B cell (primary cell): ENCODE results near the gene ZMYND8. TPM values are rescaled to one million over a fixed set of nuclear protein-coding genes. Genes with fewer than 3 reads are reported as not detected.

Experiments used
- ATAC-seq: fragments of 200-7000 bp; cut with Tn5 transposase; one replicate; pipeline ENCODE4 v1.10.0; 2021; ENCODE audit warnings: low read depth, mild to moderate bottlenecking, moderate number of reproducible peaks, moderate library complexity
- CTCF ChIA-PET: fragments of 350-600 bp; sonication (Branson Sonifier 250); formaldehyde crosslinking; loops from one replicate; lab custom pipeline; 2021; ENCODE audit warnings: antibody characterized with exemption, inconsistent platforms; lab: Charles Lee
- POLR2A ChIA-PET: fragments of 350-600 bp; sonication (Branson Sonifier 250); formaldehyde crosslinking; loops from one replicate; lab custom pipeline; 2021; ENCODE audit warnings: antibody characterized with exemption; lab: Charles Lee
- DNase-seq: peaks from one replicate; pipeline ENCODE4 v3.0.0; 2013
- H2AFZ ChIP-seq: 2 replicates; pipeline ENCODE4 v1.6.1; 2012; ENCODE audit warnings: mild to moderate bottlenecking, low read depth, low read length; ENCODE audit not compliant: insufficient read depth, poor library complexity, severe bottlenecking
- H3K27ac ChIP-seq, 2 donors: 1 replicate in 1 of 2; 2 replicates in 1 of 2; pipeline ENCODE4 v1.5.1; 2012 to 2013; ENCODE audit warnings: low read length in 2 of 2, mild to moderate bottlenecking in 2 of 2, moderate library complexity in 1 of 2
- H3K27me3 ChIP-seq, 4 experiments: fragments of 200-600 bp in 1 of 4; sonication (generic) in 1 of 4; replicated peaks in 1 of 4; 1 replicate in 2 of 4; 2 replicates in 2 of 4; pipeline versions ENCODE4 v1.6.1 to v1.7.0; 2013 to 2016; ENCODE audit warnings: low read length in 3 of 4, mild to moderate bottlenecking in 2 of 4, mixed read lengths in 1 of 4, moderate library complexity in 1 of 4; ENCODE audit not compliant: insufficient read depth in 4 of 4, control insufficient read depth in 3 of 4; ENCODE audit errors: control extremely low read depth in 1 of 4
- H3K36me3 ChIP-seq, 2 experiments: replicated peaks in 1 of 2; 1 replicate in 1 of 2; 2 replicates in 1 of 2; pipeline versions ENCODE4 v1.6.1 to v1.7.1; 2013; ENCODE audit warnings: low read length in 1 of 2; ENCODE audit not compliant: insufficient read depth in 2 of 2, control insufficient read depth in 1 of 2; ENCODE audit errors: control extremely low read depth in 1 of 2, extremely low read depth in 1 of 2
- H3K4me1 ChIP-seq, 2 donors: fragments of 200-600 bp in 1 of 2; sonication (generic) in 1 of 2; 1 replicate in 1 of 2; 2 replicates in 1 of 2; pipeline versions ENCODE4 v1.5.1 to v1.6.1; 2013 to 2017; ENCODE audit warnings: low read length in 2 of 2; ENCODE audit not compliant: control insufficient read depth in 2 of 2, insufficient read depth in 2 of 2
- H3K4me2 ChIP-seq: replicated peaks from 2 replicates; pipeline ENCODE3; 2012; ENCODE audit warnings: mild to moderate bottlenecking, low read depth, low read length; ENCODE audit not compliant: poor library complexity, severe bottlenecking
- H3K4me3 ChIP-seq, 5 experiments: fragments of 200-600 bp in 1 of 5; sonication (generic) in 1 of 5; 1 replicate in 3 of 5; 2 replicates in 2 of 5; pipeline versions ENCODE4 v1.5.1 to v1.7.0; 2011 to 2016; ENCODE audit warnings: low read length in 4 of 5, mild to moderate bottlenecking in 4 of 5, low read depth in 2 of 5, control low read depth in 1 of 5, moderate library complexity in 1 of 5; ENCODE audit not compliant: insufficient read depth in 1 of 5; ENCODE audit errors: control extremely low read depth in 1 of 5, extremely low read depth in 1 of 5
- H3K79me2 ChIP-seq: fragments of 200-600 bp; sonication (generic); one replicate; pipeline ENCODE4 v1.6.0; 2016; ENCODE audit warnings: low read length; ENCODE audit not compliant: control insufficient read depth, insufficient read depth
- H3K9ac ChIP-seq: fragments of 200-600 bp; sonication (generic); 2 replicates; pipeline ENCODE4 v1.6.1; 2017; ENCODE audit warnings: mild to moderate bottlenecking, low read length, moderate library complexity
- H3K9me3 ChIP-seq, 3 donors: one replicate each; pipeline versions ENCODE4 v1.6.1 to v1.7.1; 2013; ENCODE audit warnings: low read length in 2 of 3; ENCODE audit not compliant: control insufficient read depth in 2 of 3, insufficient read depth in 1 of 3; ENCODE audit errors: control extremely low read depth in 1 of 3
- H4K20me1 ChIP-seq: 2 replicates; pipeline ENCODE4 v1.6.0; 2012; ENCODE audit warnings: mild to moderate bottlenecking, low read length; ENCODE audit not compliant: insufficient read depth, control insufficient read depth, poor library complexity, severe bottlenecking
- H3K27ac Mint-ChIP-seq: one replicate; pipeline ENCODE4 v1.8.0; 2021; ENCODE audit warnings: mixed read lengths
- H3K27me3 Mint-ChIP-seq: one replicate; pipeline ENCODE4 v1.8.0; 2021; ENCODE audit warnings: mixed read lengths
- H3K4me1 Mint-ChIP-seq: one replicate; pipeline ENCODE4 v1.8.0; 2021; ENCODE audit warnings: mixed read lengths
- H3K4me3 Mint-ChIP-seq: one replicate; pipeline ENCODE4 v1.8.0; 2021; ENCODE audit warnings: mixed read lengths
- H3K9me3 Mint-ChIP-seq: one replicate; pipeline ENCODE4 v1.8.0; 2022; ENCODE audit warnings: mixed read lengths; ENCODE audit not compliant: insufficient read depth
- EZH2 ChIP-seq: IDR thresholded peaks from 2 replicates; pipeline ENCODE4 v1.6.1; 2012; ENCODE audit warnings: borderline replicate concordance, low read depth, mild to moderate bottlenecking, moderate library complexity, low read length; ENCODE audit not compliant: insufficient read depth, poor library complexity, severe bottlenecking
- WGBS: methylation state at CpG from one replicate; pipeline ENCODE4 v1.1.5; 2013; ENCODE audit warnings: missing lambda C conversion rate; ENCODE audit not compliant: insufficient coverage; 5-methylcytosine and 5-hydroxymethylcytosine counted together
- intact Hi-C: fragments of 100-400 bp; cut with micrococcal nuclease; formaldehyde crosslinking; loops from one replicate; pipeline ENCODE4 v1.10.0; 2022
- polyA plus RNA-seq: library from polyadenylated mRNA; depleted of rRNA; stranded (reverse); fragments of >200 nt; gene quantifications from 2 replicates; pipeline ENCODE4 v1.2.3, GENCODE V29; 2012
- total RNA-seq, 2 donors: library from RNA; stranded (reverse); fragments of 120-200 nt in 1 of 2; gene quantifications; 1 replicate in 1 of 2; 2 replicates in 1 of 2; pipeline versions ENCODE4 v1.2.3 to v1.2.4, GENCODE V29; 2013 to 2022
- TF ChIP-seq, protein P1 (sequence below): fragments of 200-600 bp; IDR thresholded peaks from one replicate; pipeline ENCODE4 v1.8.0; 2022; ENCODE audit warnings: antibody characterized with exemption, mild to moderate bottlenecking

The ZMYND8 gene
- total and polyA plus RNA-seq, 2 donors (not counting 1 experiment from before 2014, with no cell fraction given): 20.3 to 67.2 TPM

DNA sequence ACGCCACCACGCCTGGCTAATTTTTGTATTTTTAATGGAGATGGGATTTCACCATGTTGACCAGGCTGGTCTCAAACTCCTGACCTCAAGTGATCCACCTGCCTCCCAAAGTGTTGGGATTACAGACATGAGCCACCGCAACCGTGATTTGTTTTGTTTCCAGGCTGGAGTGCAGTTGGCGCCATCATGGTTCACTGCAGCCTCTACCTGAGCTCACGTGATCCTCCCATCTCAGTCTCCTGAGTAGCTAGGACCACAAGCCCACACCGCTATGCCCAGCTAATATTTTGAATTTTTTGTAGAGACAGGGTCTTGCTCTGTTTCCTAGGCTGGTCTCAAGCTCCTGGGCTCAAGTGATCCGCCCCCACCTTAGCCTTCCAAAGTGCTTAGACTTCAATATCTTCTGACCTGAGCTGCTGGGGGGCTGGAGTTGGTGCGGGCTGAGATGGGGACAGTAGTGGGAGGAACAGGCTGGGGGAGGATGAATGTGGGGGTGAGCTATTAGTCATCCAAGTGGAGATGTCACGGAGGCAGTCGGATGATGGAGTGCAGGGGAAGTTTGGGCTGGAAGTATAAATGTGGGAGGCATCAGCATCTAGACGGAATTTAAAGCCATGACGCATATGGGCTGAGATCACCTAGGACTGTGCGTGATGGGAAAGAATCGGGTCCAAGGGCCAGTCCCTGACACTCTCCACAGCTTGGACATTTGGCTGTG, 23.1 kb upstream of the ZMYND8 start:
- no peak for TF ChIP-seq EZH2
- TF ChIP-seq, protein P1, sequence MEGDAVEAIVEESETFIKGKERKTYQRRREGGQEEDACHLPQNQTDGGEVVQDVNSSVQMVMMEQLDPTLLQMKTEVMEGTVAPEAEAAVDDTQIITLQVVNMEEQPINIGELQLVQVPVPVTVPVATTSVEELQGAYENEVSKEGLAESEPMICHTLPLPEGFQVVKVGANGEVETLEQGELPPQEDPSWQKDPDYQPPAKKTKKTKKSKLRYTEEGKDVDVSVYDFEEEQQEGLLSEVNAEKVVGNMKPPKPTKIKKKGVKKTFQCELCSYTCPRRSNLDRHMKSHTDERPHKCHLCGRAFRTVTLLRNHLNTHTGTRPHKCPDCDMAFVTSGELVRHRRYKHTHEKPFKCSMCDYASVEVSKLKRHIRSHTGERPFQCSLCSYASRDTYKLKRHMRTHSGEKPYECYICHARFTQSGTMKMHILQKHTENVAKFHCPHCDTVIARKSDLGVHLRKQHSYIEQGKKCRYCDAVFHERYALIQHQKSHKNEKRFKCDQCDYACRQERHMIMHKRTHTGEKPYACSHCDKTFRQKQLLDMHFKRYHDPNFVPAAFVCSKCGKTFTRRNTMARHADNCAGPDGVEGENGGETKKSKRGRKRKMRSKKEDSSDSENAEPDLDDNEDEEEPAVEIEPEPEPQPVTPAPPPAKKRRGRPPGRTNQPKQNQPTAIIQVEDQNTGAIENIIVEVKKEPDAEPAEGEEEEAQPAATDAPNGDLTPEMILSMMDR: no peak
- ATAC-seq: no peak
- Histone ChIP-seq H3K9me3 (no peaks in the 10 kb centered on the region), H3K79me2 (peaks cover 13% of the 10 kb centered on the region), H3K4me3 (no peak overlapping the region), H3K27me3 (no peaks in the 10 kb centered on the region), H3K4me2 (no peak overlapping the region), H3K9ac (no peak overlapping the region), H3K4me1 (peaks cover 7 to 10% of the 10 kb centered on the region in 2 donors), H2AFZ (no peak overlapping the region), H4K20me1 (no peaks in the 10 kb centered on the region), H3K36me3 (no peaks in the 10 kb centered on the region), H3K27ac (no peak overlapping the region)
- intact Hi-C loops: loop anchor here (5.0 to 10.0 kb wide), 2 partner anchors 38 to 625 kb away; no protein-coding TSS in a partner anchor
- Mint-ChIP-seq H3K4me1 (peaks cover 10% of the 10 kb centered on the region), H3K9me3 (no peaks in the 10 kb centered on the region), H3K27me3 (no peaks in the 10 kb centered on the region), H3K4me3 (no peak overlapping the region), H3K27ac (no peak overlapping the region)
- ChIA-PET CTCF (interaction anchor here (0.6 to 8.5 kb wide), 5 partner anchors 13 to 241 kb away, joined by 3 to 556 read pairs (median 4); no protein-coding TSS in a partner anchor), POLR2A (interaction anchor here (0.6 kb wide), 1 partner anchor 17 kb away, joined by 3 read pairs; no protein-coding TSS in a partner anchor)
- 97% methylated on average over 12 of the region's 15 CpGs for WGBS
- no peak for DNase-seq

DNA sequence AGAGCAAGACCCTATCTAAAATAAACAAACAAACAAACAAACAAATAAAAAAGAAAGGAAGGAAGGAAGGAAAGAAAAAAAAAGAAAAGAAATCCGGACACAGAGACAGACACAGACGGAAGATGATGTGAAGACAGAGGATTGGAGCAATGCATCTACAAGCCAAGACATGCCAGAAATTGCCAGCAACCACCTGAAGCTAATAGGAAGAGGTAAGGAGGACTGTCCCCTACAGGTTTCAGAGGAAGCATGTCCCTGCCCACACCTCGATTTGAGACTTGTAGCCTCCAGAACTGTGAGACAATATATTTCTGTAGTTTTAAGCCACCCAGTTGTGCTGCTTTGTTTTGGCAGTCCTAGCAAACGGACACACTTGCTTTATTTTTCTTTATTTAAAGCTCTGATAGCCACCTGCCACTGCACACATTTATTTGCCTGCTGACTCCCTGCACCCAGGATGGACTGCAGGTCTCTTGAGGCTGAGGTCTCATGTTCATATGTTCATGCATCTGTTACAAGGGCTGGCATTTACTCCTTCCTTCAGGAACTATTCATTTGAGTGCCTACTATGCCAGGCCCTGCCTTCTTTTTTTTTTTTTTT, 20.7 kb upstream of the ZMYND8 start:
- Histone ChIP-seq H3K79me2 (no peaks in the 10 kb centered on the region), H2AFZ (no peak overlapping the region), H3K4me3 (no peak overlapping the region), H3K36me3 (no peaks in the 10 kb centered on the region), H4K20me1 (no peaks in the 10 kb centered on the region), H3K27ac (no peak overlapping the region), H3K9ac (no peak overlapping the region), H3K9me3 (no peaks in the 10 kb centered on the region), H3K27me3 (no peaks in the 10 kb centered on the region), H3K4me2 (no peak overlapping the region), H3K4me1 (no peaks in the 10 kb centered on the region)
- Mint-ChIP-seq H3K27ac (no peak overlapping the region), H3K4me3 (no peak overlapping the region), H3K27me3 (no peaks in the 10 kb centered on the region), H3K9me3 (no peaks in the 10 kb centered on the region), H3K4me1 (no peaks in the 10 kb centered on the region)
- ChIA-PET CTCF (interaction anchor here (0.8 to 1.0 kb wide), 2 partner anchors 104 to 107 kb away, joined by 4 to 6 read pairs; no protein-coding TSS in a partner anchor), POLR2A (interaction anchor here (0.9 kb wide), 1 partner anchor 10 kb away, joined by 4 read pairs; no protein-coding TSS in a partner anchor)
- intact Hi-C loops: no loop called here
- no peak for TF ChIP-seq EZH2
- TF ChIP-seq, protein P1: no peak
- DNase-seq (no peak), ATAC-seq (no peak)
- WGBS: 72% methylated on average over 3 of the region's 4 CpGs
